NCI-H2029 (cell line): ENCODE data around the gene ZFP28.
A peak's percentile ranks its signal among the peaks of the same experiment; 100 is the strongest.

Experiments used
- DNase-seq: peaks from one replicate; lab custom pipeline; 2025; lab: John Stamatoyannopoulos, UW

Gene ZFP28

DNA sequence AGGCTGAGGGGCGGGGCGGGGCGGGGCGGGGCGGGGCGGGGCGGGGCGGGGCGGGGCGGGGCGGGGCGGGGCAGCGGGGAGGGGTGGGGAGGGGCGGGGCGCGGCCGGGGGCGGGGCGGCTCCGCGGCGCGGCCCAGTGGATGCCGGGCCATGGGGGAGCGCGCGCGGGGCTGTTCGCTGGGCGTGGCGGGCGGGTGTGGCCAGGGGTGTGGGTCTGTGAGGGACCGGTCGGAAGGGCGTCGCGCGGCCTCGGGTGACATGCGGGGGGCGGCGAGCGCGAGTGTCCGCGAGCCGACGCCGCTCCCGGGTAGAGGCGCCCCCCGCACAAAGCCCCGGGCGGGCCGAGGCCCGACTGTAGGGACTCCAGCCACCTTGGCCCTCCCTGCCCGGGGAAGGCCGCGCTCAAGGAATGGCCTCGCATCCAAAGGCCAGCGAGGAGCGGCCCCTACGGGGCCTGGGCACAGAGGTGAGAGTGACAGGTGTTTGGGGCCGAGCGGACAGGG is at the start of gene ZFP28:
ZFP28 (plus strand) TSS at position 188 of the 503 bp plus-strand sequence; CDS start at position 259, 71 bp downstream.
- DNase-seq: no peak

DNA sequence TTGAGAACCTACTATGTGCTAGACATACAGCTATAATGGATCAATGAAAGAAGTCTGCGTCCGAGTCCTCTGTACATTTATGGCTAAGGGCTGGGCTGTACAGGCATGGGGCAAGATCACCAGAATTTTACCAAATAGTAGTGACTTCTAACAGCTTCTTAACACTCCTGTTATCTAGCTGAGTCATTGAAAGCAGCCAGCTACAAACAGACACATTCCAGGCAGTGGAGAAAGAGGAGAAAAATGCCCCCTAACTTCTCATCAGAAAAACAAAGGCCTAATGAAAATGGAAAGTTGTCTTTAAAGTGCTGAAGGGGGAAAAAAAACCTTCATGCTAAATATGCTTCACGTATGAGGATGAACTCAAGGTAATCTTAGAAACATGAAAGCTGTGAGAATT is 47.3 kb upstream of the ZFP28 start:
- no peak for DNase-seq

DNA sequence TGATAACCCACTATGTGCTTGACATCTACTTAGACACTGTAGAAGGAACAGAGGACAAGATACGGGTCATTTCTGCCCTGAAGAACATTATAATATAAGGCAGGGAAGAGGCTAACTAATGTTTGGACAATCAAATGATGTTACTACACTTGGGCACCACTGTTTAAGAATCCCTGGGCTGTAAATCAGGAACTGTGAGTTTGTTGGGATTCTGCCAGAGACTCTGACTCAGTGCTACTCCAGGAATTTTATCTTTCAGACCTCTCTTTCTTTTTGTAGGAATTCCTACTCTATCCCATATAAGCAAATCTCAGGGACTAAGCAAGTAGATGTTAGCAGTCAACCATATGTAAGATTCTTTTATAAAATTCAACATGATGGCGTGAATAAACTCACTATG is 34.2 kb upstream of the ZFP28 start:
- DNase-seq: no peak

- peak; percentile 47 for DNase-seq
Observed at GRCh38 chr19:56507446-56508289, 31.1 kb upstream of the ZFP28 start, which contains the start of gene ZNF471. Gene ZNF471 (plus strand): TSS chr19:56507855. CDS start chr19:56511572, 3,717 bp downstream.

DNA sequence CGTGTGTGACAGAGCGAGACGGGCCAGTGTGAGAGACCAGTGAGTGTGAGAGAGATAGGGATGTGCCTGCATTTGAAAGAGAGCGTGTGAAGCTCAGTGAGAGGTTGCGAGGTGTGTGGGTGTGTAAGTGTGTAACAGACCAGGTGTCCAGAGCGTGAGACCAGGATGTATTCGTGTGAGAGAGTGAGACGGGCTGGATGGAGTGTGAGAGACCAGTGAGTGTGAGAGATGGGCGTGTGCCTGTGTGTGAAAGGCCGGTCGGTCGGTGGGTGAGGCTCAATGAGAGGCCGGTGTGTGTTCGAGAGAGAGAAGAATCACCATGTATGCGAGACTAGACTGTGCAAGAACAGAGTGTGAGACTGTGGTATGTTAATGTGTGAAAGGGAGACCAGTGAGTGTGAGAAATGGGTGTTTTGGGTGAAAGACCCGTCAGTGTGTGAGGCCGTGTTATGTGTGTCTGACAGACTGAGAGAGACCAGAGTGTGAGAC is 30.4 kb upstream of the ZFP28 start:
- no peak for DNase-seq

- no peak for DNase-seq
Observed at GRCh38 chr19:56525214-56525860, 13.4 kb upstream of the ZFP28 start.

DNA sequence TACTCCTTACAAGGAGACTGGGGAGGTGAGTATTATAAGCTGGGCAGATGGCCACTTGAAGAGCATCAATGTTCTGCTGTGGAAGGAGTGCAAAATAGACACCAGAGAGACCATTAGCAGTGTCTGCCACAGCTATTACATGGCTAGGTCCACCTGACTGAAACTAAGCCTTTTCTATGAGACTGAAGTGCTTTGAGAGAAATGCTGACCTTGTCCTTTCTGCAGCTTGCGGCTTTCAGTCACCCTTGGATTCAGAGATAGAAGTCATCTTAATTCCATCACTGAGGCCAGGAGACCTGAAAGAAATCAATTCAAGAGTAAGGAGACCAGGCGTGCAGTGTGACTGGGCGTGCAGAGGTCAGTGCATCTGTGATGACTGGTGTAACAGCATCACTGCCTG is 1.3 kb upstream of the ZFP28 start:
- DNase-seq: no peak

DNA sequence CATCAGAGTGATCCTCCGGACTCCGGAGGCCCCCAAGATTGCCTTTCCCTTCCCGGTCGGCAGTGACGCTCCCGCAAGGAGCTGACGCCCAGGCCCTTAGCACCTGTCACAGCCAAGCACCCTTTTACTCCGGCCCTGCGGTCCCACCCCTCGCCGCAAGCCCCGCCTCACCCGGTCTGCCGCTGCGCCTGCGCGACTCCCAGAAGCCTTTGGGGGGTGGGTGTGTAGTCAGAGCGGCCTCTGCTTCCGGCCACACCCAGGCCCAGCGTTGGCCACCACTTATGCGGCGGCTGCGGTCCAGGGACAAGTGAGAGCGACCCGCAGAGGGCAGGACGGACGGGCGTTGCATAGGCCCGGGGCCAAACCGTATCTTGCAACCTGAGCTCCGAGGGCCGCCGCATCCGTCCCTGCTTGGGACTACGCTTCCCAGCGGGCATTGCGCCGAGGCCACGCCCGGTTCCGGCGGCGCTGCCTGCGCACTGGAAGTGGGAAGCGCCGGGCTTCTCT is 441 bp upstream of the ZFP28 start:
- peak; percentile 73 for DNase-seq

- DNase-seq: no peak
Observed at GRCh38 chr19:56543776-56544175, 5.0 kb downstream of the ZFP28 start.

GRCh38 chr19:56547535-56547934 is 8.8 kb downstream of the ZFP28 start:
- no peak for DNase-seq

GRCh38 chr19:56554272-56554869 is 15.6 kb downstream of the ZFP28 start:
- DNase-seq: no peak

DNA sequence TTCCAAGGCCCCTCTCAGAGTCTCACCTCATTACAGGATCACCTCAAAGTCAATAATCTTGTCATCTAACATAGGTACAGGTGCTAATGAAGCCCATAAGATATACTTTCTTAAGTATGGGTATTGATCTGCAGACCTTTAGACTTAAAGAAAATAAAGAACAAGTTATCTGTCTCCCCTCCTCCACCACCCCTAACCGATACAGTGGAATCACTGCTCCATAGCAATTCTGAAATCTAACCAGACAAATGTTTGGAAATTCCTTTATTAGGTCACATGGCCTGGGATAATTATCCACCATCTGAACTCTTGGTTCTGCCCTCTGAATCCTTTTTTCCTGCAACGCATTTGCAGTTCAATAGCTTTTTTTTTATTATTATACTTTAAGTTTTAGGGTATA is 24.0 kb downstream of the ZFP28 start:
- no peak for DNase-seq

GRCh38 chr19:56566904-56567273 is 28.1 kb downstream of the ZFP28 start:
- DNase-seq: no peak

GRCh38 chr19:56567274-56568120 is 28.7 kb downstream of the ZFP28 start, which contains the start of gene ZNF470:
Gene ZNF470 (plus strand): TSS chr19:56567468. CDS start chr19:56570312, 2,844 bp downstream.
- peak; percentile 83 for DNase-seq

GRCh38 chr19:56572589-56572988 is 33.8 kb downstream of the ZFP28 start:
- DNase-seq: no peak

GRCh38 chr19:56573914-56574313 is 35.2 kb downstream of the ZFP28 start:
- no peak for DNase-seq

- no peak for DNase-seq
Observed at GRCh38 chr19:56577719-56578602, 39.2 kb downstream of the ZFP28 start.

DNA sequence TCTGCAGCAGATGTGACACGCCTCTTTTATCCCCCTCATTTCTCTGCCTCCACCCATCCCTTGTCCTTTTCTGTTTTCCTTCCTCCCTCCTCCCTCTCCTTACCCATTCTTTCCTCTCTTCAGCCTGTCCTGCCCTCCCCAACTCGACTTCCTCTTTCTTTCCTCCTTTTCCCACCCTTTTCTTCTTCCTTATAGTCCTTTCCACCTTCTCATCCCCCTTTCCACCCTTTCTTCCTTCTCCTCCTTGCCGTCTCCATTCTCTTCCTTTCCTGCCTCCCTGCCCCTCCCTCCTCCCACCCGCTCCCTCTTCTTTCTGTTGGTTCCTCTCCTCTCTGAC is 55.7 kb downstream of the ZFP28 start:
- DNase-seq: no peak

DNA sequence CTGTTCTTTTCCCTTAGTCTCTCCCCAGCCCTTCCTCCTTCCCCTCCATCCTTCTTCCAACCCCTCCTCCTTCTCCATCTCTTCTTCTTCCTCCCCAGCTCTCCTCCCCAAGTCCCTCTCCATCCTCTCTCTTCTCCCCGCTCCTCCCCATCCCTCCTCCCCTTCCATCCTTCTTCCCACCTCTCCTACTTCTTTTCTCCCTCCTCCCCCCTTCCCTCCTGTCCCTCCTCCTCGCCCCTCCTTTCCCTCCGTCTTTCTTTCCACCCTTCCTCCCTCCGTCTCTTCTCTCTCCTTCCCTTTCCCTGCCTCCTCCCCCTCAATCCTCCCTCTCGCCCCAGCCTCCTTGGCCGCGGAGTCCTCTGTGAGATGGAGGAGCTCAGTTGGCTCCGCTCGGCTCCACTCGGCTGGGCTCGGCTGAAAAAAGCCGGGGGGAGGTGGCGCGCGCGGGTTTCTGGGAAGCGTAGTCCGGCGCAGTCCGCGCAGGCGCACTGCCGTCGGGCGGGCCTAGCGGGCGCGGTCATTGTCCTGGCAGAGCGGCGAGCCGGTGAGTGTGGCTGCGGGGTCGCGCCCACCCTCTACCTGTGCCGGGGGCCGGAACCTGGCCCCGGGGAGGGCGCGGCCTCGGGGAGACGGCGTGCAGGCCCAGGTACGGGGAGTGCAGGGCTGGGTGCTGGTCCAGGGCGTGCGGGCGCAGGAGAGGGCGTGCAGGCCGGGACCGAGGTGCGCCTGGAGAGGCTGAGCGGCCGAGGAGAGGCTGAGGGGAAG is 56.2 kb downstream of the ZFP28 start, which contains the start of gene ZNF71:
ZNF71 (plus strand) TSS at position 520 of the 765 bp plus-strand sequence. CDS start 6,257 bp downstream, outside the sequence.
- DNase-seq: peak; percentile 83

GRCh38 chr19:56595548-56595899 is 56.8 kb downstream of the ZFP28 start:
- DNase-seq: no peak
